K562 (cell line): ENCODE results near the gene PTBP3. TPM values are rescaled to one million over a fixed set of nuclear protein-coding genes. Genes with fewer than 3 reads are reported as not detected.

Experiments
- ATAC-seq: fragments of 200-7000 bp; cut with Tn5 transposase; 3 replicates; pipeline ENCODE4 v1.9.1; 2020; ENCODE audit warnings: moderate library complexity
- BruUV-seq: library from RNA; stranded (reverse); fragments of 400-500 nt; replicated peaks from 2 replicates; lab custom pipeline; 2021; lab: Mats Ljungman, UMichigan
- CTCF ChIA-PET: fragments of 300-600 bp; formaldehyde crosslinking; extraction: SDS; loops from one replicate; lab custom pipeline; 2021; ENCODE audit warnings: low intra/inter-chr PET ratio; lab: Yijun Ruan, JAX
- POLR2A ChIA-PET: fragments of 300-600, 350-650 bp; sonication (Branson Sonifier 250); formaldehyde crosslinking; extraction: SDS; loops from one replicate; lab custom pipeline; 2021; ENCODE audit warnings: antibody characterized with exemption, inconsistent platforms; lab: Yijun Ruan, JAX
- DNase-seq, 4 experiments: peaks; one replicate each; pipeline versions ENCODE4 v3.0.0 to v3.0.0-alpha.2; 2011 to 2018; ENCODE audit warnings: low spot score in 3 of 4, mixed read lengths in 3 of 4; ENCODE audit errors: extremely low read depth in 1 of 4
- FAIRE-seq: peaks from 2 replicates; lab custom pipeline; 2011; peaks lifted over from hg19 to GRCh38; lab: Jason Lieb, UNC
- H2AFZ ChIP-seq: 2 replicates; pipeline ENCODE4 v1.6.0; 2011; ENCODE audit warnings: low read depth, low read length, control low read depth, inconsistent platforms
- H3K27ac ChIP-seq: fragments of 200-600 bp; 3 replicates; pipeline ENCODE4 v1.8.0; 2011; ENCODE audit warnings: low read depth, mild to moderate bottlenecking, control low read depth, inconsistent platforms, low read length, moderate library complexity, mixed read lengths; ENCODE audit errors: extremely low read depth
- H3K27me3 ChIP-seq, 2 experiments: fragments of 300-600 bp in 1 of 2; 2 replicates in 1 of 2; 3 replicates in 1 of 2; pipeline versions ENCODE4 v1.6.0 to v1.8.0; 2011; ENCODE audit warnings: inconsistent platforms in 2 of 2, low read length in 2 of 2, mild to moderate bottlenecking in 1 of 2, mixed read lengths in 1 of 2, moderate library complexity in 1 of 2; ENCODE audit not compliant: control insufficient read depth in 2 of 2, insufficient read depth in 2 of 2
- H3K36me3 ChIP-seq: fragments of 300-600 bp; 3 replicates; pipeline ENCODE4 v1.8.0; 2011; ENCODE audit warnings: mild to moderate bottlenecking, low read length, inconsistent platforms; ENCODE audit not compliant: control insufficient read depth, insufficient read depth
- H3K4me1 ChIP-seq, 2 experiments: fragments of 200-600 bp in 1 of 2; replicated peaks in 1 of 2; 2 replicates in 1 of 2; 3 replicates in 1 of 2; pipeline versions ENCODE4 v1.5.1 to v1.8.0; 2011; ENCODE audit warnings: inconsistent platforms in 2 of 2, low read length in 2 of 2, mild to moderate bottlenecking in 1 of 2, mixed read lengths in 1 of 2, moderate library complexity in 1 of 2; ENCODE audit not compliant: control insufficient read depth in 2 of 2, insufficient read depth in 2 of 2
- H3K4me2 ChIP-seq: 2 replicates; pipeline ENCODE4 v1.6.1; 2011; ENCODE audit warnings: low read length, control low read depth, inconsistent platforms, mixed read lengths; ENCODE audit not compliant: insufficient read depth
- H3K4me3 ChIP-seq: fragments of 200-600 bp; sonication (generic), shearing (Covaris generic); 2 replicates; pipeline ENCODE4 v1.5.1; 2016; ENCODE audit warnings: control low read depth, inconsistent platforms
- H3K79me2 ChIP-seq: fragments of 200-600 bp; 3 replicates; pipeline ENCODE4 v1.8.0; 2011; ENCODE audit warnings: low read length, inconsistent platforms; ENCODE audit not compliant: control insufficient read depth, insufficient read depth
- H3K9ac ChIP-seq, 2 experiments: 2 replicates each; pipeline versions ENCODE4 v1.6.0 to v1.6.1; 2011; ENCODE audit warnings: low read depth in 2 of 2, low read length in 2 of 2, control low read depth in 1 of 2, inconsistent platforms in 1 of 2, mild to moderate bottlenecking in 1 of 2, mixed read lengths in 1 of 2; ENCODE audit not compliant: insufficient read depth in 1 of 2
- H3K9me1 ChIP-seq: one replicate; pipeline ENCODE4 v1.6.0; 2011; ENCODE audit warnings: inconsistent platforms, mild to moderate bottlenecking, low read length, moderate library complexity; ENCODE audit not compliant: control insufficient read depth, insufficient read depth
- H3K9me3 ChIP-seq: replicated peaks from 2 replicates; pipeline ENCODE4 v1.5.1; 2011; ENCODE audit warnings: low read depth, low read length, inconsistent platforms; ENCODE audit not compliant: control insufficient read depth, insufficient read depth
- H4K20me1 ChIP-seq: replicated peaks from 2 replicates; pipeline ENCODE4 v1.6.1; 2011; ENCODE audit warnings: low read length, inconsistent platforms, mixed read lengths; ENCODE audit not compliant: control insufficient read depth, insufficient read depth
- CC2D1A ChIP-seq: fragments of 450-650 bp; IDR thresholded peaks from 2 replicates; pipeline ENCODE4 v1.6.1; 2017; ENCODE audit warnings: mild to moderate bottlenecking
- DMBX1 ChIP-seq: fragments of 250-450 bp; sonication (Bioruptor Pico); IDR thresholded peaks from 2 replicates; pipeline ENCODE4 v1.8.0; 2022; ENCODE audit warnings: inconsistent platforms, mild to moderate bottlenecking, moderate library complexity, borderline replicate concordance
- GATA2 ChIP-seq: sonication (generic); formaldehyde crosslinking; IDR thresholded peaks from 2 replicates; pipeline ENCODE4 v1.4.0; 2020; ENCODE audit warnings: mild to moderate bottlenecking, missing genetic modification reagents
- ILK ChIP-seq: fragments of 450-650 bp; IDR thresholded peaks from 2 replicates; pipeline ENCODE4 v1.6.1; 2016; ENCODE audit warnings: missing genetic modification characterization, low read depth, mild to moderate bottlenecking, missing compliant biosample characterization, moderate library complexity, borderline replicate concordance
- KLF6 ChIP-seq: fragments of 250-450 bp; sonication (Bioruptor Pico); IDR thresholded peaks from 2 replicates; pipeline ENCODE4 v1.4.0; 2020; ENCODE audit warnings: mild to moderate bottlenecking, moderate library complexity, borderline replicate concordance
- PTTG1 ChIP-seq: fragments of 450-650 bp; IDR thresholded peaks from 2 replicates; pipeline ENCODE4 v1.6.1; 2016; ENCODE audit warnings: low read depth, mild to moderate bottlenecking, missing genetic modification characterization, missing compliant biosample characterization
- SMAD4 ChIP-seq: fragments of 250-450 bp; sonication (Bioruptor Pico); conservative IDR thresholded peaks from 2 replicates; pipeline ENCODE4 v1.8.0; 2021; ENCODE audit warnings: inconsistent platforms, mild to moderate bottlenecking, moderate library complexity
- TBP ChIP-seq: optimal IDR thresholded peaks from 2 replicates; pipeline ENCODE3; 2011; ENCODE audit warnings: low read depth, low read length, improper control_type of control experiment
- TFAM ChIP-seq: fragments of 250-450 bp; sonication (Bioruptor Pico); conservative IDR thresholded peaks from 2 replicates; pipeline ENCODE4 v1.5.0; 2021; ENCODE audit warnings: mild to moderate bottlenecking, moderate library complexity
- TRIM24 ChIP-seq, 2 experiments: fragments of 450-650 bp; IDR thresholded peaks; 2 replicates each; pipeline ENCODE4 v1.6.1; 2016
- ZC3H11A ChIP-seq: IDR thresholded peaks from 2 replicates; pipeline ENCODE4 v1.6.1; 2012; ENCODE audit warnings: low read depth, low read length, improper control_type of control experiment
- ZNF431 ChIP-seq: sonication (generic); formaldehyde crosslinking; IDR thresholded peaks from 2 replicates; pipeline ENCODE4 v1.8.0; 2022; ENCODE audit warnings: mild to moderate bottlenecking, missing genetic modification reagents
- WGBS: fragments of 100-300 bp; shearing (Covaris generic); methylation state at CpG from one replicate; pipeline ENCODE4 v1.1.6; 2016; ENCODE audit warnings: low coverage, mixed read lengths; ENCODE audit not compliant: insufficient coverage; ENCODE audit errors: missing lambda C conversion rate; 5-methylcytosine and 5-hydroxymethylcytosine counted together
- in situ Hi-C: fragments of 300-500 bp; cut with MboI; formaldehyde crosslinking; loops from 4 replicates; pipeline ENCODE4 v1.15.0; 2018; ENCODE audit warnings: inconsistent platforms, mixed read lengths
- intact Hi-C: fragments of 100-400 bp; cut with micrococcal nuclease; formaldehyde crosslinking; loops from 2 replicates; pipeline ENCODE4 v1.14.2; 2022
- polyA plus RNA-seq, 8 experiments: library from polyadenylated mRNA; depleted of rRNA in 4 of 8; stranded (reverse) in 5 of 8; unstranded in 3 of 8; fragments of >200 nt; fragmentation: Nextera tagmentation in 2 of 8; fragmentation: Illumina TruSeq in 1 of 8; extraction: Ambion mirVana in 2 of 8; extraction: Trizol in 1 of 8; gene quantifications; 2 replicates each; pipeline versions ENCODE4 v1.2.1 to v1.2.3, GENCODE V29; 2011 to 2014; ENCODE audit warnings: inconsistent platforms in 1 of 8, missing spikeins in 1 of 8
- total RNA-seq, 7 experiments: library from RNA; depleted of rRNA in 6 of 7; stranded (reverse); fragments of >200 nt in 6 of 7; fragmentation: Illumina TruSeq in 2 of 7; extraction: Trizol in 2 of 7; gene quantifications; 2 replicates each; pipeline versions ENCODE4 v1.2.1 to v1.2.3, GENCODE V29; 2011 to 2021; ENCODE audit warnings: low replicate concordance in 1 of 7
- TF ChIP-seq, protein P1 (sequence below): fragments of 450-650 bp; IDR thresholded peaks from 2 replicates; pipeline ENCODE4 v1.6.1; 2017; ENCODE audit warnings: antibody characterized with exemption, mild to moderate bottlenecking

Gene PTBP3
- total and polyA plus RNA-seq, 9 of the 15 experiments (the other 6 are each of a cell fraction or from before 2014, with no cell fraction given), result 22.4 to 132 (median 68.0) TPM

GRCh38 chr9:112274600-112274999 is 58.8 kb downstream of the PTBP3 start:
- no peak for DNase-seq
- no peaks in the 10 kb centered on the region for H4K20me1 ChIP-seq
- H3K9ac ChIP-seq, result no peak overlapping the region
- no peaks in the 10 kb centered on the region for H3K27me3 ChIP-seq
- no TSS peak for BruUV-seq
- TF ChIP-seq DMBX1 (peak; percentile 55; the same call in 1 of the 2 replicates), TBP (no peak), SMAD4 (CRISPR knock-in tag) (0 out of 2 replicates have a peak, but pooled peaks have one; percentile 39), TFAM (CRISPR knock-in tag) (no peak), ZNF431 (CRISPR knock-in tag) (no peak), PTTG1 (0 out of 2 replicates have a peak, but pooled peaks have one; percentile 44), CC2D1A (no peak), ZC3H11A (no peak), GATA2 (CRISPR knock-in tag) (no peak), KLF6 (CRISPR knock-in tag) (no peak), ILK (no peak), TRIM24 (IDR thresholded peaks at IDR 0.05) (no peak)
- TF ChIP-seq, protein P1, sequence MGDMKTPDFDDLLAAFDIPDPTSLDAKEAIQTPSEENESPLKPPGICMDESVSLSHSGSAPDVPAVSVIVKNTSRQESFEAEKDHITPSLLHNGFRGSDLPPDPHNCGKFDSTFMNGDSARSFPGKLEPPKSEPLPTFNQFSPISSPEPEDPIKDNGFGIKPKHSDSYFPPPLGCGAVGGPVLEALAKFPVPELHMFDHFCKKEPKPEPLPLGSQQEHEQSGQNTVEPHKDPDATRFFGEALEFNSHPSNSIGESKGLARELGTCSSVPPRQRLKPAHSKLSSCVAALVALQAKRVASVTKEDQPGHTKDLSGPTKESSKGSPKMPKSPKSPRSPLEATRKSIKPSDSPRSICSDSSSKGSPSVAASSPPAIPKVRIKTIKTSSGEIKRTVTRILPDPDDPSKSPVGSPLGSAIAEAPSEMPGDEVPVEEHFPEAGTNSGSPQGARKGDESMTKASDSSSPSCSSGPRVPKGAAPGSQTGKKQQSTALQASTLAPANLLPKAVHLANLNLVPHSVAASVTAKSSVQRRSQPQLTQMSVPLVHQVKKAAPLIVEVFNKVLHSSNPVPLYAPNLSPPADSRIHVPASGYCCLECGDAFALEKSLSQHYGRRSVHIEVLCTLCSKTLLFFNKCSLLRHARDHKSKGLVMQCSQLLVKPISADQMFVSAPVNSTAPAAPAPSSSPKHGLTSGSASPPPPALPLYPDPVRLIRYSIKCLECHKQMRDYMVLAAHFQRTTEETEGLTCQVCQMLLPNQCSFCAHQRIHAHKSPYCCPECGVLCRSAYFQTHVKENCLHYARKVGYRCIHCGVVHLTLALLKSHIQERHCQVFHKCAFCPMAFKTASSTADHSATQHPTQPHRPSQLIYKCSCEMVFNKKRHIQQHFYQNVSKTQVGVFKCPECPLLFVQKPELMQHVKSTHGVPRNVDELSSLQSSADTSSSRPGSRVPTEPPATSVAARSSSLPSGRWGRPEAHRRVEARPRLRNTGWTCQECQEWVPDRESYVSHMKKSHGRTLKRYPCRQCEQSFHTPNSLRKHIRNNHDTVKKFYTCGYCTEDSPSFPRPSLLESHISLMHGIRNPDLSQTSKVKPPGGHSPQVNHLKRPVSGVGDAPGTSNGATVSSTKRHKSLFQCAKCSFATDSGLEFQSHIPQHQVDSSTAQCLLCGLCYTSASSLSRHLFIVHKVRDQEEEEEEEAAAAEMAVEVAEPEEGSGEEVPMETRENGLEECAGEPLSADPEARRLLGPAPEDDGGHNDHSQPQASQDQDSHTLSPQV, result peak; percentile 84
- CTCF ChIA-PET, result no interaction called here
- H3K4me1 ChIP-seq, result no peaks in the 10 kb centered on the region; a peak in 2 of 5 replicates
- no peaks in the 10 kb centered on the region for H3K9me1 ChIP-seq
- POLR2A ChIA-PET, result interaction anchor here (0.6 kb wide), 1 partner anchor 109 kb away, joined by 3 read pairs; no protein-coding TSS in a partner anchor
- in situ Hi-C loops (no loop called here), intact Hi-C loops (loop anchor here (5.0 kb wide), 1 partner anchor 58 kb away; the partner anchor contains the start of gene PTBP3)
- H3K79me2 ChIP-seq, result peaks cover 84% of the 10 kb centered on the region
- no peak overlapping the region for H3K4me2 ChIP-seq
- FAIRE-seq, result no peak
- peaks cover 26% of the 10 kb centered on the region; the same call in 1 of the 3 replicates for H3K36me3 ChIP-seq
- no peak overlapping the region for H3K27ac ChIP-seq
- no peak for ATAC-seq
- no peak overlapping the region for H2AFZ ChIP-seq
- H3K9me3 ChIP-seq, result no peaks in the 10 kb centered on the region
- H3K4me3 ChIP-seq, result no peak overlapping the region
- 100% methylated on average over 1 of the region's 1 CpG for WGBS
